ENCODE results near the gene RNU6-1.

RNU6-1 gene

GRCh38 chr15:67839929-67840748, at the start of gene RNU6-1:
TSS of gene RNU6-1 (minus strand) at chr15:67840045.
- TF ChIP-seq POLR2A (IDR thresholded peaks at IDR 0.05; ENCODE audit: low read length) (peak; percentile 87), GATA1 (IDR thresholded peaks at IDR 0.05; ENCODE audit: low read depth, low read length) (no peak)
- peak; percentile 95 to 96 for DNase-seq

DNA sequence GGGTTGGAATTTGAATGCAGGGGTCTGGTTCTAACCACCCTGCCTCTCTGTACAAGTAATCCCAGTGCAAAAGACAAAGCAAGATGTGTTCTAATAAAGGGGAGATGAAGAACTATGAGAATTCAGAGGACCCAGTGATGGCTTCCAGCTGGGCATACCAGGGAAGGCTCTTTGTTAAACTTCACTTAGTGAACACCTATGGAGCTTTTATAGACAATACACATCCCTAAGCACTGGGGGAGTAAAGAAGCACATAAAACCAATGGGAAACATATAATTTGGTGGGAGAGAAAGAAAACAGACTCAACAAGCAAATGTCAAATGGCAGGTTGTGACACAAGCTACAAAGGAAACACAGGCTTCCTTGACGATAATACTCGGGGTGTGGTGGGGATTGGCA, 47.9 kb upstream of the RNU6-1 start:
- DNase-seq, result no peak
- no peak for TF ChIP-seq POLR2A (IDR thresholded peaks at IDR 0.05; ENCODE audit: low read length)
- TF ChIP-seq GATA1 (IDR thresholded peaks at IDR 0.05; ENCODE audit: low read depth, low read length), result no peak

DNA sequence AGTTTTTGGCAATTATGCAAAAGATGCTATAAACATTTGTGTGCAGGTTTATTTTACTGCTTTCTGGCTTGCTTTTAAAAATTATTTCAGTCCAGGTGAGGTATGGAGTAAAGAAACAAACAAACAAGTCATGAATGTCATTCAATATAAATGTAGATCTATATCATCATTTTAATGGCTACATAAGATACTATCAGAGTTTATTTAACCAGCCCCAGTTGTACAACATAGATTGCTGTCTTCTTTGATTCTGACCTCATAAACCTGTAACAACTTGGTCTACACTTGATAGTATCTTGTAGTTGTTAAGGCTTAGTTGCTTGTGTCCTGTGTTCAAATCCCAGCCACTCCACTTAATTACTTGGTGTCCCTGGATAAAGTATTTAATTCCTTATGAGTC, 46.0 kb upstream of the RNU6-1 start:
- no peak for DNase-seq
- TF ChIP-seq POLR2A (IDR thresholded peaks at IDR 0.05; ENCODE audit: low read length) (no peak), GATA1 (IDR thresholded peaks at IDR 0.05; ENCODE audit: low read depth, low read length) (no peak)

GRCh38 chr15:67885175-67885523, 45.3 kb upstream of the RNU6-1 start:
- TF ChIP-seq POLR2A (IDR thresholded peaks at IDR 0.05; ENCODE audit: low read length) (no peak), GATA1 (IDR thresholded peaks at IDR 0.05; ENCODE audit: low read depth, low read length) (no peak)
- DNase-seq, result no peak

GRCh38 chr15:67884514-67885174, 44.8 kb upstream of the RNU6-1 start:
- TF ChIP-seq POLR2A (IDR thresholded peaks at IDR 0.05; ENCODE audit: low read length) (peak; percentile 16), GATA1 (IDR thresholded peaks at IDR 0.05; ENCODE audit: low read depth, low read length) (no peak)
- DNase-seq, result peak; percentile 82 to 84

- DNase-seq, result no peak
- no peak for TF ChIP-seq GATA1 (IDR thresholded peaks at IDR 0.05; ENCODE audit: low read depth, low read length)
These were observed 44.2 kb upstream of the RNU6-1 start for GRCh38 chr15:67884009-67884408.

GRCh38 chr15:67883234-67883773, 43.5 kb upstream of the RNU6-1 start:
- peak in 1 of 2 experiments; percentile 29 for DNase-seq
- TF ChIP-seq POLR2A (IDR thresholded peaks at IDR 0.05; ENCODE audit: low read length) (no peak), GATA1 (IDR thresholded peaks at IDR 0.05; ENCODE audit: low read depth, low read length) (no peak)

DNA sequence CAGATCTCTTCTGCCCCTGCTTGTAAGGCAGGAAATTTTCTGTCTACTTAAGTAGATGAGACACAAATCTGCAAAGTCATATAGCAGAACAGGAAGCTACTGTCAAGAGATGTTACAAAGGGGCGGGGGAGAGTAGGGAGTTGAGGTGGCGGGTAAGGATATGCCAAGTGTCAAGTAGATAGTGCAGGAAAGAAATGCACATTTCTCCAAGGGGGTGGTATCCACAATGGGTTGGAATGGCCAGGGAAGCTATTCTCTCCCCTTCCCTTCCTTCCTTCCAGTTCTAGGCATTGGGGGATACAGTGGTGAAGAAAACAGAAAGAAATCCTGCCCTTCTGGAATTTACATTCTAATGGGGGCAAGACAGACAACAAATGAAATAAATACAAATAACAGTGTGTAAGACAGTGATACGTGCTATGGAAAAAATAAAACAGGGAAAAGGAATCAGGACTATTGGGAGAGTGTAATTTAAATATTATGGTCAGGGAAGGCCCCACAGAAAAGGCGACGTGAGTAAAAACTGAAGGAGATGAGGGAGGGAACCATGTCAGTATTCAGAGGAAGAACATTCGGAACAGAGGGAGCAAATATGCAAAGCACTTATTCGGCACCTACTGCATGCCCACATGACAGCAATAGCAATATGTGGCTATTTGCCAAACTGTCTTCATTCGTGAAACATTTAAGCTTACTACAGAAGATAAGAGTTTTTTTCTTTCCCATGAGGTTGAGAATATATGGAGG, 42.8 kb upstream of the RNU6-1 start:
- no peak for TF ChIP-seq POLR2A (IDR thresholded peaks at IDR 0.05; ENCODE audit: low read length)
- peak; percentile 74 to 78 for DNase-seq

DNA sequence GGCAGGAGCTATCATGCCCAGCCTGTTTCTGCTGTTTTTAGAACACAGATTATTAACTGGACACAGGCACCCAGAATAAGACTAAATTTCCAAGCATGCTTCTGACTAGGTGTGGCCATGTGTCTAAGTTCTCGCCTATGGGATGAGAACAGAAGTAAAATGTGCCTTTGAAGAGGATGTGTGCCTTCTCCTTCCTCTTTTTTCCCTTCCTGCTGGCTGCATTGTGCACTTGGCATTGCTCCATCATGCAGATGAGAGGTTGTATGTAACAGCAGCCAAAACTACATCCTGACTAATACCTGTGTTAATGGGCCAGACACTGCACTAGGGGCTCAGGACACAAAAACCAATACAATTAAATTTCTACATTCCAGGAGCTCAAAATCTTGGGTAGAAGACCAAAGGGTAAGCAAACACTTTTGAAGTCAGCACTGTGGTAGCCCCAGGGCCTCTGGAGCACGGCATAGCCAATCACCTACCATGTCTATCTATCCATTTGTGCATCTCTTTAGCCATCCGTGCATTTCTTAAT, 40.9 kb upstream of the RNU6-1 start:
- DNase-seq, result no peak
- TF ChIP-seq POLR2A (IDR thresholded peaks at IDR 0.05; ENCODE audit: low read length) (no peak), GATA1 (IDR thresholded peaks at IDR 0.05; ENCODE audit: low read depth, low read length) (no peak)

DNA sequence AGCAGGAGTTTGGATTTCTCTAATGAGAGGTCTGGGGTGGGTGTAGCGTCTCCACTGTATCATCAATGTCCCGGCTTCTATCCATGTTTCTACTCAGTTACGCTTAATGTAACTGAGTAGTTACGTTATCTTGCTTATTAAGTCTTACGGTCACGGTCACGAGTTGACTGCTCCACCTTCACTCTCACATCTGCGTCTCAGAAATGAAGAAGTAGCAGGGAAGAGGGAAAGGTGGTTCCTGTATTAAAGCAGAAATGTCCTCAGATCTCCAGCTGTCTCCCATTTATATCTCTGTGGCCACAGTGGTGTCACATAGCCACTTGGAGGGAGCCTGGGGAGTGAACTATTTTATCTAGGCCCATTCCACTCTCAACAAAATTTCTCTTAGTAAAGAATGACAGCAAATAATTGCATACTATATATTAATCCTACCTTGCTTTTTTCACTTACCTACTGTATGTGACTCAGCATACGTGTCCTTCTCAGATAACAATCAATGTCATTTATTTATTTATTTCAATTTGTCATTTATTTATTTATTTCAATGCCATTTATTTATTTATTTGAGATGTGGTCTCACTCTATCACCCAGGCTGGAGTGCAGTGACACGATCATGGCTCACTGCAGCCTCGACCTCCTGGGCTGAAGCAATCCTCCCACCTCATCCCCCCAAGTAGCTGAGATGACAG, 39.7 kb upstream of the RNU6-1 start:
- DNase-seq, result no peak
- no peak for TF ChIP-seq GATA1 (IDR thresholded peaks at IDR 0.05; ENCODE audit: low read depth, low read length)
- TF ChIP-seq POLR2A (IDR thresholded peaks at IDR 0.05; ENCODE audit: low read length), result no peak

DNA sequence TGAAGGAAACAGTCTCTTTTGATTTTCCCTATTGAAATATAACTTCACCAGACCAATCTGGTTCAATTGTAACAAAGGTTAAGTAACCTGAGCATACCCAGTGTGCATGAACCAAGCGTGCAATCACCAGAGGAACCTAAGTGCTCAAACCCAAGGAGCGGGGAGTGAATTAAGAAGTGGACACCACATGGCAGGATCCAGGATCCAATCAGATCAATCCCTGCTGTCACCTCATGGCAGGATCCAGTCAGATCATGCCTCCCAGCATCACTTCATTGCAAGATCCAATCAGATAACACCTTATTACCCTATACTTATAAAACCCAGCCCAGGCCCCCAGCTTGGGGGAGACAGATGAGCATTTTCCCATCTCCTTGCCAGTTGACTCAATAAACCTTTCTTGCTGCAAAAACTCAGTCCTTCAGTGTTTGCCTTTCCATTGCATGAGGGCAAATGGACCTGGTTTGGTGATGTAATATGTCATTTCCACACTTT, 38.9 kb upstream of the RNU6-1 start:
- no peak for DNase-seq
- TF ChIP-seq POLR2A (IDR thresholded peaks at IDR 0.05; ENCODE audit: low read length), result no peak
- no peak for TF ChIP-seq GATA1 (IDR thresholded peaks at IDR 0.05; ENCODE audit: low read depth, low read length)

GRCh38 chr15:67873777-67874176, 33.9 kb upstream of the RNU6-1 start:
- no peak for DNase-seq
- TF ChIP-seq GATA1 (IDR thresholded peaks at IDR 0.05; ENCODE audit: low read depth, low read length) (no peak), POLR2A (IDR thresholded peaks at IDR 0.05; ENCODE audit: low read length) (no peak)

DNA sequence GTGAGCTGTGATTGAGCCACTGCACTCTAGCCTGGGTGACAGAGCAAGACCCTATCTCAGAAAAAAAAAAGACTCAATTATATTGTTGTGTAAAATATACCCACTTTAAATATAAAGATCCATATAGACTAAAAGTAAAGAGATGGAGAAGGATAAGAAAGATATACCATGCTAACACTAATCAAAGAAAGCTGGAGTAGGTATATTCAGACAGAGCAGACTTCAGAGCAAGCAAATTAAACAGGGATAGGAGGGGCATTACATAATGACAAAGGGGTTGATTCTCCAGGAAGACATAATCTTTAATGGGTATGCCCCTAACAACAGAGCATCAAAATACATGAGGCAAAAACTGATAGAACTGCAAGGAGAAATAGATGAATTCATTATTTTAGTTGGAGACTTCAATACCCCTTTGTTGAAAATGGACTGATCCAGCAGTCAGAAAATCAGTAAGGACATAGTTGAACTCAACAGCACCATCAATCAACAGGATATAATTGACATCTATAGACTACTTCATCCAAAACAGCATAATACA, 31.1 kb upstream of the RNU6-1 start:
- TF ChIP-seq GATA1 (IDR thresholded peaks at IDR 0.05; ENCODE audit: low read depth, low read length) (no peak), POLR2A (IDR thresholded peaks at IDR 0.05; ENCODE audit: low read length) (no peak)
- DNase-seq, result no peak
